ENCODE results near the gene NR2F2. TPM values are rescaled to one million over a fixed set of nuclear protein-coding genes. Genes with fewer than 3 reads are reported as not detected.

The NR2F2 gene
- 5.8 and 23.0 TPM in 2 replicates for total RNA-seq

GRCh38 chr15:96330450-96331143, at the start of gene NR2F2:
TSS of gene NR2F2 (plus strand) at chr15:96330700. CDS start at chr15:96332106, 1,406 bp downstream.

Data from bladder microvascular endothelial cell (primary cell).